HG03139 (cell line): ENCODE results near the gene SENP6.
"Not testable (repeated sequence)": the region's sequence is repeated elsewhere in the genome, so short reads cannot be mapped to it uniquely, and the experiment has no call there.

ENCODE experiments used
- ATAC-seq: cut with Tn5 transposase; IDR thresholded peaks from one replicate; pipeline ENCODE4 v1.9.1; 2021; ENCODE audit not compliant: unreplicated experiment

Gene SENP6, protein sequence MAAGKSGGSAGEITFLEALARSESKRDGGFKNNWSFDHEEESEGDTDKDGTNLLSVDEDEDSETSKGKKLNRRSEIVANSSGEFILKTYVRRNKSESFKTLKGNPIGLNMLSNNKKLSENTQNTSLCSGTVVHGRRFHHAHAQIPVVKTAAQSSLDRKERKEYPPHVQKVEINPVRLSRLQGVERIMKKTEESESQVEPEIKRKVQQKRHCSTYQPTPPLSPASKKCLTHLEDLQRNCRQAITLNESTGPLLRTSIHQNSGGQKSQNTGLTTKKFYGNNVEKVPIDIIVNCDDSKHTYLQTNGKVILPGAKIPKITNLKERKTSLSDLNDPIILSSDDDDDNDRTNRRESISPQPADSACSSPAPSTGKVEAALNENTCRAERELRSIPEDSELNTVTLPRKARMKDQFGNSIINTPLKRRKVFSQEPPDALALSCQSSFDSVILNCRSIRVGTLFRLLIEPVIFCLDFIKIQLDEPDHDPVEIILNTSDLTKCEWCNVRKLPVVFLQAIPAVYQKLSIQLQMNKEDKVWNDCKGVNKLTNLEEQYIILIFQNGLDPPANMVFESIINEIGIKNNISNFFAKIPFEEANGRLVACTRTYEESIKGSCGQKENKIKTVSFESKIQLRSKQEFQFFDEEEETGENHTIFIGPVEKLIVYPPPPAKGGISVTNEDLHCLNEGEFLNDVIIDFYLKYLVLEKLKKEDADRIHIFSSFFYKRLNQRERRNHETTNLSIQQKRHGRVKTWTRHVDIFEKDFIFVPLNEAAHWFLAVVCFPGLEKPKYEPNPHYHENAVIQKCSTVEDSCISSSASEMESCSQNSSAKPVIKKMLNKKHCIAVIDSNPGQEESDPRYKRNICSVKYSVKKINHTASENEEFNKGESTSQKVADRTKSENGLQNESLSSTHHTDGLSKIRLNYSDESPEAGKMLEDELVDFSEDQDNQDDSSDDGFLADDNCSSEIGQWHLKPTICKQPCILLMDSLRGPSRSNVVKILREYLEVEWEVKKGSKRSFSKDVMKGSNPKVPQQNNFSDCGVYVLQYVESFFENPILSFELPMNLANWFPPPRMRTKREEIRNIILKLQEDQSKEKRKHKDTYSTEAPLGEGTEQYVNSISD

GRCh38 chr6:75601304-75602245, at the start of gene SENP6:
Gene SENP6, plus strand, starts transcription at chr6:75601880. Its CDS starts 645 bp downstream, at chr6:75602525.
- peak; percentile 67 for ATAC-seq

- no peak for ATAC-seq
These were observed 45.4 kb upstream of the SENP6 start for GRCh38 chr6:75556240-75556639.

GRCh38 chr6:75557068-75557467, 44.6 kb upstream of the SENP6 start:
- no peak for ATAC-seq

DNA sequence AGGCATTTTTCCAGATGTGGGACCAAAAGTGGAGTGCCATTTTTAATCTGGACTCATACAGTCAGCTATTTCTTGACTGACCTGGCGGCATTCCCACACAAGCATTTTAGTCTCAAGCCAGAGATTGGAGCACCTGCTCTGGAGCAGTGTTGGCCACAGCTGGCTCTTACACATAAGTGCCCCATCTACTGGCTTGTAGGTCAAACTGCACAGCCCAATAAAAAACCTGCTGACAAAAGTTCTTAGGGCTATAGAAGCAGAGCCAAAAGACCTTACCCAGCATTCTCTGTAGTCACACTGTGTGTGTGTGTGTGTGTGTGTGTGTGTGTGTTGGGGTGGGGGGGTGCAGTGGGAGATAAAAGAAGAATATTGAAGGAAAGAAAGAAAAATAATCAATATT, 38.6 kb upstream of the SENP6 start:
- peak; percentile 79 for ATAC-seq

DNA sequence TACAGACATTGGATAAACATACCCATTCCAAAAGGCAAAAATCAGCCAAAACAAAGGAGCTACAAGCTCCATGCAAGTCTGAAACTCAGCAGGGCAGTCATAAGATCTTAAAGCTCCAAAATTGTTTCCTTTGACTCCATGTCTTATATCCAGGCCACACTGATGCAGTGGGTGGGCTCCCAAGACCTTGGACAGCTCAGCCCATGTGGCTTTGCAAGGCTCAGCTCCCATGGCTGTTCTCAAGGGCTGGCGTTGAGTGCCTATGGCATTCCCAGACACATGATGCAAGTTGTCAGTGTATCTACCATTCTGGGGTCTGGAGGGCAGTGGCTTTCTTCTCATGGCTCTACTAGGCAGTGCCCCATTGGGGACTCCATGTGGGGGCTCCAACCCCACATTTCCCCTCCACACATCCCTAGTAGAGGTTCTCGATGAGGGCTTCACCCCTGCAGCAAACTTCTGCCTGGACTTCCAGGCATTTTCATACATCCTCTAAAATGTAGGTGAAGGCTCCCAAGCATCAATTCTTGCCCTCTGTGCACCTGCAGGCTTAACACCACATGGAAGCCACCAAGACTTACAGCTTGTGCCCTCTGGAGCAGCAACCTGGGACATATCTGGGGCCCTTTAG, 35.4 kb upstream of the SENP6 start:
- no peak for ATAC-seq

DNA sequence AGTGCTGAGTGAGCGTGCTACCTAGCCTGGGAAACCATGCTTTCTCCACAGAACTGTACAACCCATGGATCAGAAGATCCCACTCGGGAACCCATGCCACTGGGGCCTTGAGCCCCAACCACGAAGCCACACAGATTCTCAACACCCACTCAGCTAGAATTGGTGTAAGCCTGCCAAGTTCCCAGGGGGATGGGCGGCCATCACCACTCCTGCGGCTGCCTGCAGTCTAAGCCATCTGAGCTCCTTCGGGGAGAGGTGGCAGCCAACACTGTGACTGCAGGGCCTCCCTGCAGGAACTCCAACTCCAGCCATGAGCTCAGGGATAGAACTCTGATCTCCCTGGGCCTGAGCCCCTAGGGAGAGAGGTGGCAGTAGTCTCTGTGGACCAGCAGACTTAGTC, 33.6 kb upstream of the SENP6 start:
- no peak for ATAC-seq

- no peak for ATAC-seq
These were observed 32.7 kb upstream of the SENP6 start for GRCh38 chr6:75568965-75569364.

GRCh38 chr6:75570671-75571070, 31.0 kb upstream of the SENP6 start:
- ATAC-seq, result not testable (repeated sequence)

GRCh38 chr6:75572072-75572471, 29.6 kb upstream of the SENP6 start:
- ATAC-seq, result no peak

GRCh38 chr6:75579951-75580350, 21.7 kb upstream of the SENP6 start:
- ATAC-seq, result peak; percentile 80

DNA sequence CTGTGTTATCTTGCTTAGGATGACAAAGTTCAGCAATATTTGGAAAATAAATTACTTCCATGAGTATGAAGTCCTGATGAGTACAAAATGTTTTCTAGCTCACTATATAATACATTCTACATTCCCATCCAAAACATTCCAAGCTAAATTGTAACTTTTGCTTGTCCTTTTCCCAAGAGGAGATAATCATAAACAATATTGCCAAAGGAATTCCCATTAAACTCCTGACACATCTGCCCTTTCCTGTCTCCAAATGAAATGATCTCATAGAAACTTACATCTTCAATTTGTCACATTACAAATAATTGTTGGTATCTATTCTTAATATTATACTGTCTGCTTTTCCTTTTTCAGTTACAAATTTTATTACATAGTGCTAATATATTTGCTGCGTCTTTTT, 20.4 kb upstream of the SENP6 start:
- no peak for ATAC-seq

DNA sequence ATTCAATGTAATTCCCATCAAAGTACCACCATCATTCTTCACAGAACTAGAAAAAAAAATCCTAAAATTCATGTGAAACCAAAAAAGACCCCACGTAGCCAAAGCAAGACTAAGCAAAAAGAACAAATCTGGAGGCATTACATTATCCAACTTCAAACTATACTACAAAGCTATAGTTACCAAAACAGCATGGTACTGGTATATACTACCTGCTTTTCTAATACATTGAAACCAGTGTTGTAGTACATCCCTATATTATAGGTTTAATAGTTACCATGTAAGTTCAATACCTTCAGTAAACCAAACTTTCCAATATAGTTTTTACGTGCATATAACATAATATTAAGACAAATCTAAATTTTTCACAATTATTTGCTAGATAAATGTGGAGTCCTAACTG, 17.1 kb upstream of the SENP6 start:
- ATAC-seq, result not testable (repeated sequence)

- ATAC-seq, result no peak
These were observed 12.7 kb upstream of the SENP6 start for GRCh38 chr6:75588948-75589347.

DNA sequence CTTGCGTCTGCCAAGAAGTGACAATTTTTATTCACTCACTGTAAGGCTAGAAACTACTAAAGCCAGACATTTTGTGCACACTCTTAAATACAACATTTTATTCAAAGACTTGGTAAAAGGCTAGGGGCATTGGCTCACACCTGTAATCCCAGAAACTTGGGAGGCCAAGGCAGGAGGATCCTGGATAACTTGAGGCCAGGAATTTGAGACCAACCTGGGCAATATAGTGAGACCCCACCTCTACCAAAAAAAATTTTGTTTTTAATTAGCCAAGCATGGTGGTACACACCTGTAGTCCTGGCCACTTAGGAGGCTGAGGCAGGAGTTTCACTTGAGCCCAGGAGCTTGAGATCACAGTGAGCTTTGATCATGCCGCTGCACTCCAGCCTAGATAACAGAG, 11.3 kb upstream of the SENP6 start:
- ATAC-seq, result no peak

DNA sequence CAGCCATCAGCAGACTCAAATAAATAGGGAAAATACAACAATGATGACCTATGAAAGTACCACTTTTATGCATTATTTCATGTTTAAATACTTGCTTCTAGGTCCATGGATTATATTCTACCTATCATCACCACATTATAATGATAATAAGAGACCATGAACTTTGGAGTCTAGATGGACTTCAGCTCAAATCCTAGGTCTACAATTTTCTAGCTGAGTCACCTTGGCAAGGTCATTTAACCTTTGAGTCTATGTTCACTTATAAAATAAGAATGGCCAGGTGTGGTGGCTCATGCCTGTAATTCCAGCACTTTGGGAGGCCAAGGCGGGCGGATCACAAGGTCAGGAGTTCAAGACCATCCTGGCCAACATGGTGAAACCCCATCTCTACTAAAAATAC, 5.3 kb upstream of the SENP6 start:
- not testable (repeated sequence) for ATAC-seq

GRCh38 chr6:75600768-75601167, 912 bp upstream of the SENP6 start:
- no peak for ATAC-seq

DNA sequence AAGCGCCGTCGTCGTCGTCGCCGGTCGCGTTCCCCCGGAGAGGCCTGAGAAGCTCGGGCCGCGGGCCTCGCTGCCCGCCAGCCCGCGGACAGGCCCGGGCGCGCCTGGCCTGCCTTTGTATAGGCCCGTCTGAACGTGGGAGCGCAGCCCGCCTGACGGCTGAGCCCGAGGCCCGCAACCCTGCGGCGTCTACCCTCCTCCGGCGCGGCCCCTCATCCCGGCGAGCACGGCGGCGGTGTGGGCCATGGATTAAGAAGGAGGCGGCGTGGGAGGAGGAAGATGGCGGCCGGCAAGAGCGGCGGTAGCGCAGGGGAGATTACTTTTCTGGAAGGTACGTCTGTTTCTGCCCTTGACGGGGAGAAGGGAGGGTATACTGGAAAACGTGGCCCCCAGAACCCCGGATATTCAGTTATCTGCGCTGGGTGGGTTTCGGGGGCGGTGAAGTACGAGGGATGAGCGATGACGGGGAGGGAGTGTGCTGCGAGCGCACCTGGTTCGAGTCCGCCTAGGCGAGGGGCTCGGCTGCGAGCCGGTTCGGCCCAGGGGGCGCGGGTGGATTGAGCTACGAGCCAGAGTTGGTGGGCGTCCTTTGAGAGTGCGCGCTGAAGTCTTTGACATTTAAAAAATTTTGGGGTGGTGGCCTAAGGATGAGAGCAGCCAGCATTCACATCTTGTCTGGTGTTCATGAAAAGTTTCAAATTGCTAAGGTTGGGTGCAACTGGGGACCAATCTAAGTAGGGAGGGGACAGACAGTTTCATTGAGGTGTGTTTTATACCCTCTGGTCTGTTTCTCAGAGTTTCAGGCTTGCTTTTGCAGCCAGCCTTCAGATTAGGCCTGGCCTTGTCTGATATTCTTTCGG, 796 bp downstream of the SENP6 start:
- peak; percentile 32 for ATAC-seq

- ATAC-seq, result no peak
These were observed 1.4 kb downstream of the SENP6 start for GRCh38 chr6:75603106-75603420.

GRCh38 chr6:75604294-75604693, 2.6 kb downstream of the SENP6 start:
- ATAC-seq, result no peak
